NCI-H1048 (cell line): ENCODE data around the gene NYNRIN.

Experiments
- DNase-seq: peaks from one replicate; lab custom pipeline; 2025; lab: John Stamatoyannopoulos, UW

The NYNRIN gene

GRCh38 chr14:24456980-24457379 lies 58.2 kb downstream of the NYNRIN start:
- DNase-seq, result no peak

DNA sequence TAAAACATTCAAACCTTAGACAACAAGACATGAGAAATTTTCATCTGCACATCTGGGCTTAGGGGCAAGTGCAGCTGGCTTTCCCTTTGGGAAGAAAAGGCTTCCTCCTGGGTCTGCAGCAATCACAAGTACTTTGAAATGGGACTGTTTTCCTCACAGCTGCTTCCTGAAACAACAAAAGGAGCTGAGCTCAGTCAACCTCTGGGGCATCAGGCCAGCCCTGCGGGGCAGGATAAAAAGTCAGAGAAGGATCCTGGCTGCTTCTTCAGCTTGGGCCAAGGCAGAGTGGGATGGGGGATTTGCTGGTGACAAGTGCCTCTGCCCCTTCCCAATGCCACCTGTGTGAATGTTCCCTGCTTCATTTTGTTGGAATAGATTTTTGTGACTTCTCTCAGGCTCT lies 59.9 kb downstream of the NYNRIN start:
- no peak for DNase-seq

- DNase-seq, result no peak
Observed at GRCh38 chr14:24459331-24459730, 60.5 kb downstream of the NYNRIN start.

DNA sequence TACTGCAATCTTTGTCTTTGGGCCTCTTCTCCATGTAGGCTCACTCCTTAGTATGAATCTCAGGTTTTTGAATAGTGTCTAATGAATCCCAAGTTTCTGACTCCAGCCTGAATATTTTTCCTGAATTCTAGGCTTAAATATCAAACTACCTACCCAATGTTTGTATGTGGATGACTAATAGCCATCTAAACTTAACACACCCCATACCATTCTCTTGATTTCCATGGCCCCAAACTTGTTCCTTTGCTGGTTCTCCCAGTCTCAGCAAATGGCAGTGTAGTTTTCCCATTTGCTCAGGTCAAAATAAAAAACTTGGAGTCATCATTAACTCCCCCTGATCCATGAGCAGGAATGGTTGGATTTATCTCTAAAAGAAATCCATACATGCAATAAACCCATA lies 62.5 kb downstream of the NYNRIN start:
- DNase-seq, result no peak

DNA sequence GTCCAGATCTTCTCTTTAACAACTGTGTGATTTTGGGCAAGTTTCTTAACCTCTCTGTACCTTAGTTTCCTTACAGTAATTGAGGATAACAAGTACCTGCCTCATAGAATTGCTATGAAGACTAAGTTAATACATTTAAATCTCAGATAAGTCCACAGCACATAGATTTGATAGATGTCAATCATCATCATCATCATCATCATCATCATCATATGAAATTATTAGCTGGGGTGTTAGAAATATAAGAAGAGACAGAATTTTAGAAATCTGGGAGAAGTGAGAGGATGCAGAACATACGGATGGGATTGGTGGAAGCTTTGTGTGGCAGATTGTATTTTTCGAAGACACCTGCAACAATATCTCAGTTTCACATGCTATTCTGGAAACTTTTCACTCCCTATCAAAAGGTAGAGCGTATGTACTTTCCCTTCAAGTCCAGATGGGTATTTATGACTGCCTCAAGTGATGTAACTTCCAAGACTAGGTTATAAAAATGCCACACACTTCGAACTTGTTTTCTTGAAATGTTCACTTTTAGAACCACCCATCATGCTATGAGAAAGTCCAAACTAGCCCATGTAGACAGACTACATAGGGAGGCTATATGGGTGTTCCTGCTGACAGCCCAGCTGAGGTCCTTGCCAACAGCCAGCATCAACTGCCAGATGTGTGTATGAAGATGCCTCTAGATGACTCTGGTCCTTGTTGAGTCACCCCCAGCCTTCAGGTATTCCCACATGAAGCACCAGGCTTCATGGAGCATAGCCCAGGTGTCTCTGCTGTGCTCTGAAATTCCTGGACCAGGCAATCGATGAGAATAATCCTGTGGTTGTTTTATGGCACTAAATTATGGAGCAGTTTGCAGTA lies 64.4 kb downstream of the NYNRIN start:
- no peak for DNase-seq

DNA sequence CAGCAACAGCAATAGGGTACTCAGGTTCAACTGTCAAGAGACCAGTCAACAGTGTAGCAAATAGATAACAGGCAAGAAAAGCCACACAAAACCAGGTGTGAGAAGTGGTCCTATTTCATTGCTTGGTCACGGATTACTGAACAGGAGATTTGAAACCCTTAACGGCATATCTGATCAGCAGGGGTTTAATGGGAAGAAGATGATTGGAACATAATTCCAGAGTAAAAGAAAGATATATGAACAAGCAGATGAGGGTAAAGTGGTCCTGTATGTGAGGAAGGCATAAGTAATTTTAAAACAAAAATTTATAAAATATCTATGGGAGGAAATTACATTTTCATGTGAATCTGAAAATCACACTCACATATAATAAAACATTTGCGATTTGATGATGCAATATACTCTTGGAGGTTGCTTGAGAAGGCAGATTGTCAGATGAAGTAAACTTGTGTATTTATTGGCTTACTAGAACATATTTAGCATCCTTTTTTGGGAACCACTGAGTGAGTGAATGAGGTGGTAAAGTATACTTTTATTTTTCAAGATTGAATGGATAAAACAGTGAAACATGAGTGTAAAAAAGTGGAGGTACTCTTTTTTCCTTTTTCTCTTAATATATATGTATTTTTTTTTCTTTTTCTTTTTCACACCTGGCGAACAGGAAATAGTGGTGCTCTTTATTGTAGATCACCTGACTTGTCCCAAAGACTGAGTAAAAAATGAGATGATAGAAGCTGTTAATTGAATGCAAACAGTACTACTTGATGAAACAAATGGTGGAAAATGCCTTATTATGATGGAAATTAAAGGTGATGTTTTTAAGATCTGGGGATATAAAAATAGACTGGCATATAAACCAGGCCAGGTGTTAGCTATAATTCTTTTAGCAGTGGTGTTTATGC lies 65.3 kb downstream of the NYNRIN start:
- no peak for DNase-seq

DNA sequence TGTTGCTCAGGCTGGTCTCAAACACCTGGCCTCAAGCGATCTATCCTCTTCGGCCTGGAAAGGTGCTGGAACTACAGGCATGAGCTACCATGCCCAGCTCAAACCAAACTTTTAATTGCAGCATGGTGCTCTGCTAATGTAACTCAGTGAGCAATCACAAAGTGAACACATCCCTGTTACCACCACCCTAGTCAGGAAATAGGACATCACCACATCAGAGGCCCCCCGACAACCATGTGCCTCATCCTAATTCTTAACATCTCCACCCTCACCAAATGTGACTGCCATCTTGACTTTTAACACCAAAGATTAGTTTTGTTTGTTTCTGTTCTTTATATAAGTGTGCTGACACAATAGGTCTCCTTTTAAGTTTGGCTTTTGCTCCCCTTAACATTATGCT lies 66.6 kb downstream of the NYNRIN start:
- no peak for DNase-seq

DNA sequence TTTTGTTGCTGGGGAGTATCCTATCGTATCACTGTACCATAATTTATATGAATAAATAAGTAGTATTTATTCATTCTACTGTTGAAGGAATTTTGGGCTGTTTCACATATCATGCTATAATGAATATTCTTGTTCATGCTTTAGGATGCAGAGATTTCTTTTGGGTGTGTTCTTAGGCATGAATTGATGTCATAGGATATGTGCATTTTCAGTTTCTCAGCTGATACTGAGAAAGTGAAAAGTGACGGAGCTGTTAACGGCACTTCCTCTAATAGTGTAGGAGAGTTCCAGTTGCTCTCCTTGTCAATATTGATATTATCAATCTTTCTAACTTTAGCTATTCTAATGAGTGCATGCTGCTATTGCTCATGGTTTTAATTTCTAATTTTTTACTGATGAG lies 67.0 kb downstream of the NYNRIN start:
- DNase-seq, result no peak
